Epithelial cell of prostate (primary cell): ENCODE measurements around the gene THSD4.
A peak's percentile ranks its signal among the peaks of the same experiment; 100 is the strongest.
"Not testable (repeated sequence)": the region's sequence is repeated elsewhere in the genome, so short reads cannot be mapped to it uniquely, and the experiment has no call there.

ENCODE experiments used
- DNase-seq: peaks from one replicate; pipeline ENCODE4 v3.0.0-alpha.2; 2011; ENCODE audit warnings: low read depth, low spot score
- H3K27ac ChIP-seq: fragments of 450-650 bp; 2 replicates; pipeline ENCODE4 v1.5.1; 2017; ENCODE audit warnings: mild to moderate bottlenecking

The THSD4 gene

DNA sequence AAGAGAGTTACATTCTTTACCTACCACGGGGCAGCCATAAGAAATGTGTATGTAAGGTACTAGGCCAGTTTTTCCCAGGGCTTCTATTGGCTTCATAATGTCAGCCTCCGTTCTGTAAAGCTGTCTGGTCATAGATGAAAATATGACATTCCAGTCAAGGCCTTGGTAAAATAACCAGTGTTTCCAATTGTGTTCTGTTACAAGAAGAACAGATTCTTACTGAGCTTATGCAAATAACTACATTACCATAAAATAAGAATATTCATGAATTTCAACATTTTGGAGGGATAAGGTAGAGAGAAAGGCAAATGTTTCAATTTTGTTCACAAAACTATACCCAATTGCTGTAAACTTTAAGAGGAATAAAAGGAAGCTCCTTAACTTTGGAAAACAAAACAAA lies 315.5 kb downstream of the THSD4 start:
- H3K27ac ChIP-seq = peak overlapping the region; percentile 51
- DNase-seq = no peak

- H3K27ac ChIP-seq = peak overlapping the region; percentile 51
- no peak for DNase-seq
Measured at GRCh38 chr15:71431343-71432336, 316.4 kb downstream of the THSD4 start.

DNA sequence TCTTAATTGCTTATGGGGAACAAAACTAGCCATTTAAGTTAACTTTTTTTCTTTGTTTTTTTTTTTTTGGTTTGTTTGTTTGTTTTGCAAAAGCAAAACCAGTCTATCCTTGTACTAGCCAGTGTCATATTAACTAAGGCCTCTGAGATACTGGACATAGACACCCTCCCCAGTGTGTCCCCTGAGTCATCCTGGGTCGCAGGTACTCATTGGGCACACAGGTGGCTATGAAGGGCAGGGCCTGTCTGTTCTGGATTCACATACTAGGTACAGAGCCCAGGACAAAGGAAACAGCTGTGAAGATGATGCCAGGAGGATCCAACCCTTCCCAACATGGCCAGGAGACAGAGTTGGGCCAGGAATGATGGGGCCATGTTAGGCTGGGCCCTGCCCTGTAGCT lies 318.1 kb downstream of the THSD4 start:
- no peak overlapping the region for H3K27ac ChIP-seq
- DNase-seq = no peak

DNA sequence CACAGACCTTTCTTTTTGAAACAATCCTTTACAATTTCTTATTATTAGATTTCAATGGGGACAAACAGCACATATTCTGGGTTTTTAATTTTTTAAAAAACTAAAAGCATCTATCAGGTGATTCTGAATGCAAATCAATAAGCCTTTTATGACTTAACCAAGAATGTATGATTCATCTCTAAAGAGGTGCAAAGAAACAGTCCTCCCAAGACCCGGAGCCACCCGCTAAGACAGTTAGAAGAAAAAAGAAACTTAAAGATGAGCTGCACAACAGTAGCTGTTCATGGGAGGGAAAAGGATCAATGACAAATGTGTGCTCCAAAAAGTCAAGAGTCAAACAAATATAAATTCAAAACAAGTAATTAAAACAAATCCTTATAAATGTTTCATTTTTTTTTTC lies 319.5 kb downstream of the THSD4 start:
- no peak overlapping the region for H3K27ac ChIP-seq
- DNase-seq = no peak

- no peak overlapping the region for H3K27ac ChIP-seq
- DNase-seq = no peak
Measured at GRCh38 chr15:71435552-71435951, 320.3 kb downstream of the THSD4 start.

GRCh38 chr15:71436854-71437253 lies 321.6 kb downstream of the THSD4 start:
- no peak overlapping the region for H3K27ac ChIP-seq

GRCh38 chr15:71437404-71437803 lies 322.1 kb downstream of the THSD4 start:
- H3K27ac ChIP-seq = peak overlapping the region; percentile 46

More at GRCh38 chr15:71436854-71437253, 321.6 kb downstream of the THSD4 start:
- DNase-seq = no peak

GRCh38 chr15:71437919-71438318 lies 322.6 kb downstream of the THSD4 start:
- peak overlapping the region; percentile 46 for H3K27ac ChIP-seq

More at GRCh38 chr15:71437404-71437803, 322.1 kb downstream of the THSD4 start:
- DNase-seq = no peak

DNA sequence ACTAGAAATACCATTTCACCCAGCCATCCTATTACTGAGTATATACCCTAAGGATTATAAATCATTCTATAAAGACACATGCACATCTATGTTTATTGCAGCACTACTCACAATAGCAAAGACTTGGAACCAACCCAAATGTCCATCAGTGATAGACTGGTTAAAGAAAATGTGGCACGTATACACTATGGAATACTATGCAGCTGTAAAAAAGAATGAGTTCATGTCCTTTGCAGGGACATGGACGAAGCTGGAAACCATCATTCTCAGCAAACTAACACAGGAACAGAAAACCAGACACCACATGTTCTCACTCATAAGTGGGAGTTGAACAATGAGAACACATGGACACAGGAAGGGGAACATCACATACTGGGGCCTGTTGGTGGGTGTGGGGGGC lies 324.2 kb downstream of the THSD4 start:
- DNase-seq = not testable (repeated sequence)
- peak overlapping the region; percentile 31 for H3K27ac ChIP-seq

More at GRCh38 chr15:71437919-71438318, 322.6 kb downstream of the THSD4 start:
- DNase-seq = no peak

DNA sequence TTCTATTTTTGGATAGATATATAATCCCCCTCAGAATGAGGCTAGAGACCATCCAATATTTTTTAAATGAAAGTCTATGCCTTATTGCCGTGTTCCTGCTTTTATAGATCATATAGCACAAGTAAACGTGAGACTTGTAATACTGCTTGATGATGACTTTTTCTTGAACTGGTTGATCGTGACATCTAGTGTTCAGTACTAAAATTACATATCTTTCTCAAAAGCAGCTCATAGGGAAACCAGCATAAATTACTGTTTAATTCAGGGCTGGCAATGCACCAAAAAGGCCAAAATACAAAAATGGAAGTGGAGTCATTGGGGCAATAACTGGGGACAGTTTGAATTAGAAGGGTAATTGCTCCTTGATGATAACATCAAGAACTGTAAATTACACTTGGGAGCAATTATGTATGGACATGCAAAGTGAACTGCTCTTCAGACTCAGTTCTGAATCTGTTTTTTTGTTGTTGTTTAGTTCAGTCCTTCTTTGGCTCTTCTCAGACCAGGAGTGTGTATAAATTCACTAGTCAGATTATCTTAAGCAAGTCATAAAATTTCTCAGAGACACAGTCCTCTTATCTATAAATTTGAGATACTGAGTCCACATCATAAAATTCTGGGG lies 325.3 kb downstream of the THSD4 start:
- peak overlapping the region; percentile 31 for H3K27ac ChIP-seq
- no peak for DNase-seq

DNA sequence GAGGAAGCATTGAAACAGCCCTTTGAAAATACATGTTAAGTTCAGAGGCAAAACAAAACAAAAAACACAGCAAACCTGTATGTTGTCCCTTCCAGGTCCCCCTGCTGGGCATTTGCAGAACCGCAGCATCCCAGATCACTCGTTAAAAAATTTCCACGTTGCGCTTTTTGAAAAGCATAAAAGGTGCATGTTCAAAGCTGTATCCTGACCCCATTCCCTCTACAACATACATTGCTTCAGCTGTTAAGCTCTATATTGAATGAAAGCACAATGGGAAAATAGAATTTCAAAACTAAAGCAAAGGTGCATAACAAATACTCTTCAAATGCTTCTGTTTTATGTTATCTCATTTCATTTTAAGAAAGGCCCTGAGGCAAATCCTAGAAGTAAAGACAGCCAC lies 328.3 kb downstream of the THSD4 start:
- peak overlapping the region; percentile 97 for H3K27ac ChIP-seq
- no peak for DNase-seq

DNA sequence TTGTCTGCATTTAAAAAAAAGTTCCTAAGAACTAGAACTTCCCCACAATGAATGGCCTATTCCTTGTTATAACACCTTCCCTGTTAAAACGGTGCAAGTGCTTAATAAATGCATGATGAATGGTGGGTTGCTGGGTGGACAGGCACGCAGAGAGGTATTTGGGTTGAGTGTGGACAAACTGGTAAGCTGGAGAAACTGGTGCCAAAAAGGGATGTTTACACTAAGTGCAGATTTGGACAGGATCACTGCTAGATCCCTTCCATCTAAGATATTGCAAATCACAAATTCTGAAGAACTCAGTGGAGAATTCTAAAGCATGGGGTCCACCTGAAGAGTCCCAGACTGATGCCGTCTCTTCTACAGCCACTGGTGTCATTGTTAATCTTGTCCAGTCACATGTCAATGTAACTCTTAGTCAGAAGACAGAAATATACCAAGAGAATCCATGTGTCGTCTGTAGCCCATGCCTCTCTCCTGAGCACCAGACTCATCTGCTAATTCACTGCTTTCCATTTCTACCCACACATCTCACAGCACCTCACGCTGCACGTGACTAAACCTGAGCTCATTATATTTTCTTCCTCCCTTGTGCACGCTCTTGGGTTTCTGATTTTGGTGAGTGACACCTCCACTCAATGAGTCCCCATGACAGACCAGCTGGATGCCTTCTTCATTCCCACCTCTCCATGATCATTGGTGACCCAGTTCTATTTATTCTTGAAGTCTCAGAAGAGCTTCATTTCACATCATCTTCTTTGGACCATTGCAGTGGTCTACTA lies 328.9 kb downstream of the THSD4 start:
- no peak for DNase-seq
- H3K27ac ChIP-seq = peak overlapping the region; percentile 97

DNA sequence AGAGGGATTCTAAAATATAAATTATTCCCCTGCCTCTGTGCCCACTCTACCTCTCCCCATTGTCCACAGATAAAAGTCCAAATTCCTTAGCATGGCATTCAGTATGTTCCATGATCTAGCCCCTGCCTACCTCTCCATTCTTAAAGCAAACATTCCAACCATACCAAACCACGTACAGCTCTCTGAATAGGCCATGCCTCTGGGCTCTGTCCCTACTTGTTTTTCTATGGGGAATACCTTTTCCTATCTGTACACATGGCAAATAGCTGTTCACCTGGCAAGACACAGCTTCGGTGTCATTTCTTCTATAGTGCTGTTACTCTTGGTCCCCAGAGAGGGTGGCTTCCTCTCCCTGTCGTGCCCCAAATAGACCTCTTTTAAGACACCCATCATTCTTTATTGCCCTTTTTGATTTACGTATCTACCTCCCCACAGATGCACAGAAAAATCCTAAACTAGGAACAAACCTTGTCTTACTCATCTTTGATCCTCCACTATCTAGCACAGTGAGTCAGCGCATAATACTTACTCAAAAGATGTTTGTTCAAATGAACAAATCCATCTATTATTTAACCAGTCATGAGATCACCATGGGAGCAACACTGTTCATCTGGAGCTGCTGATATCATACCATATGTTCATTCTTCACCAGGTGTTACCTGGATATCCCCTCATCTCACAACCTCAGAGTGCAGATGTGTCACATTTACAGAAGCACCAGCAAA lies 329.8 kb downstream of the THSD4 start:
- peak; percentile 91 for DNase-seq
- peak overlapping the region; percentile 97 for H3K27ac ChIP-seq

- peak; percentile 89 for DNase-seq
Measured at GRCh38 chr15:71447328-71448250, 332.3 kb downstream of the THSD4 start.

GRCh38 chr15:71448688-71449114 lies 333.4 kb downstream of the THSD4 start:
- no peak for DNase-seq
- peak overlapping the region; percentile 97 for H3K27ac ChIP-seq

More at GRCh38 chr15:71447328-71448250, 332.3 kb downstream of the THSD4 start:
- peak overlapping the region; percentile 97 for H3K27ac ChIP-seq

DNA sequence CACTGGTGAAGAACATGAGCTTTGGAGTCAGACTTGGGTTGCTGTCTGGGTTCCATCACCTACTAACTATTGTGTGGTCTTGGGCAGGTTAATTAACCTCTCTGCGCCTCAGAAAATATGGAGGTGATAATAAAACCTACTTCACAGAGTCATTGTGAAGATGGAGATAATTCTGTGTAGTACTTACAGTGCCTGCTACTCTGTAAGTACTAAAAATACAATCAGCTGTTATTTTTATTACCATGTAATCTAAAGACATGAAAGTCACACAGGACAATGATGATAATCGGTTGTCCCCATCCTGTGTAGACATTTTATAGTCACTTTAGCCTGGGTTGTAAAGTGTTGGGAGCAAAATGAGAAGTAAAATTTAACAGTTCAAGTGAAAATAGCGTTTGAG lies 334.1 kb downstream of the THSD4 start:
- peak overlapping the region; percentile 97 for H3K27ac ChIP-seq

GRCh38 chr15:71449956-71450355 lies 334.7 kb downstream of the THSD4 start:
- H3K27ac ChIP-seq = peak overlapping the region; percentile 97
- no peak for DNase-seq

More for the DNA sequence above, 334.1 kb downstream of the THSD4 start:
- no peak for DNase-seq

GRCh38 chr15:71451130-71451529 lies 335.9 kb downstream of the THSD4 start:
- no peak for DNase-seq
- no peak overlapping the region for H3K27ac ChIP-seq

DNA sequence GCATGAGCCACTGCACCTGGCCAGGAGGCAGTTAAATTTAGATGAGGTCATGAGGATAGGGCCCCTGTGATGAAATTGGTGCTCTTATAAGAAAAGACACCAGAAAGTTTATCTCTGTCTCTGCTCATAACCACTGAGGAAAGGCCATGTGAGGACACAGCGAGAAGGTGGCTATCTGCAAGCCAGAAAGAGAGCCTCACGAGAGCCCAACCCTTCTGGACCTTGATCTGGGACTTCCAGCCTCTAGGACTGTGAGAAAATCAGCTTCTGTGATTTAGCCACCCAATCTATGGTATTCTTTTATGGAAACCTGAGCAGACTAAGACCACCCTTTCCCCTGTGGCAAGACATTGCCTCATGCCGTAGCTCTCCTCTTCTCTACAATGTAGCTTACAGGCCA lies 337.6 kb downstream of the THSD4 start:
- H3K27ac ChIP-seq = no peak overlapping the region
- no peak for DNase-seq
